Stomach (tissue), 4 donors: Measurements from ENCODE around the gene NR2F1-AS1.

Experiments
- EP300 ChIP-seq: sonication (generic); formaldehyde crosslinking; IDR thresholded peaks from one replicate; pipeline ENCODE4 v1.6.1; 2017; ENCODE audit warnings: antibody characterized with exemption
- POLR2AphosphoS5 ChIP-seq, 3 donors: sonication (generic); formaldehyde crosslinking; IDR thresholded peaks; one replicate each; pipeline ENCODE4 v1.6.1; 2016; ENCODE audit warnings: antibody characterized with exemption in 3 of 3
- TF ChIP-seq, protein P1 (sequence below), 7 experiments: fragments of 450-650 bp in 4 of 7; fragments of 200-600 bp in 3 of 7; sonication (generic) in 3 of 7; IDR thresholded peaks; one replicate each; pipeline ENCODE4 v1.5.1; 2016 to 2019; ENCODE audit warnings: antibody characterized with exemption in 7 of 7, control low read depth in 2 of 7, mild to moderate bottlenecking in 1 of 7

DNA sequence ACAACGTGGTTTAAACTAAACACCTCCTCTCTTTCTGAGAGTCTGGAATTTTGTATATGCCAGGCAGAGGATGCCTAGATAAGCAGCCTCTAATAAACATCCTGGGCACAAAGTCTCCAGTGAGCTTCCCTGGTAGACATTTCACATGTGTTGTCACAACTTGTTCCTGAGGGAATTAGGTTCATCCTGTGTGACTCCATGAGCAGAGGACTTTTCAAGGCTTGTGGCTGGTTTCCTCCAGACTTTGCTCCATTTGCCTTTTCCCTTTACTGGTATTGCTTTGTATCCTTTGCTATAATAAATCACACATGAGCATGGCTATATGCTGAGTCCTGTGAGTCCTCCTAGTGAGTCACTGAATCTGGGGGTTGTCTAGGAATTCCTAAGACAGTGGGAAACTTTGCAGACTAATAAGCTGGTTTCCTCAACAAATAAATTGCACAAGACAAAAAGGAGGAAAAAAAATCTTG lies 77.4 kb downstream of the NR2F1-AS1 start:
- TF ChIP-seq, protein P1, sequence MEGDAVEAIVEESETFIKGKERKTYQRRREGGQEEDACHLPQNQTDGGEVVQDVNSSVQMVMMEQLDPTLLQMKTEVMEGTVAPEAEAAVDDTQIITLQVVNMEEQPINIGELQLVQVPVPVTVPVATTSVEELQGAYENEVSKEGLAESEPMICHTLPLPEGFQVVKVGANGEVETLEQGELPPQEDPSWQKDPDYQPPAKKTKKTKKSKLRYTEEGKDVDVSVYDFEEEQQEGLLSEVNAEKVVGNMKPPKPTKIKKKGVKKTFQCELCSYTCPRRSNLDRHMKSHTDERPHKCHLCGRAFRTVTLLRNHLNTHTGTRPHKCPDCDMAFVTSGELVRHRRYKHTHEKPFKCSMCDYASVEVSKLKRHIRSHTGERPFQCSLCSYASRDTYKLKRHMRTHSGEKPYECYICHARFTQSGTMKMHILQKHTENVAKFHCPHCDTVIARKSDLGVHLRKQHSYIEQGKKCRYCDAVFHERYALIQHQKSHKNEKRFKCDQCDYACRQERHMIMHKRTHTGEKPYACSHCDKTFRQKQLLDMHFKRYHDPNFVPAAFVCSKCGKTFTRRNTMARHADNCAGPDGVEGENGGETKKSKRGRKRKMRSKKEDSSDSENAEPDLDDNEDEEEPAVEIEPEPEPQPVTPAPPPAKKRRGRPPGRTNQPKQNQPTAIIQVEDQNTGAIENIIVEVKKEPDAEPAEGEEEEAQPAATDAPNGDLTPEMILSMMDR (IDR thresholded peaks at IDR 0.05) = no peak
- TF ChIP-seq POLR2AphosphoS5 (IDR thresholded peaks at IDR 0.05) = no peak
- TF ChIP-seq EP300 = no peak
